ENCODE results near the gene RNU5D-1.

The RNU5D-1 gene

GRCh38 chr1:44698138-44698537 lies 32.8 kb downstream of the RNU5D-1 start:
- FAIRE-seq = no peak

GRCh38 chr1:44696789-44697345 lies 34.1 kb downstream of the RNU5D-1 start:
- no peak for FAIRE-seq

GRCh38 chr1:44696101-44696500 lies 34.9 kb downstream of the RNU5D-1 start:
- no peak for FAIRE-seq

GRCh38 chr1:44695671-44696070 lies 35.3 kb downstream of the RNU5D-1 start:
- FAIRE-seq = no peak

GRCh38 chr1:44694863-44695478 lies 36.0 kb downstream of the RNU5D-1 start:
- FAIRE-seq = no peak

GRCh38 chr1:44693900-44694299 lies 37.1 kb downstream of the RNU5D-1 start:
- no peak for FAIRE-seq

- no peak for FAIRE-seq
These were observed 37.8 kb downstream of the RNU5D-1 start for GRCh38 chr1:44693159-44693558.

GRCh38 chr1:44689447-44689765 lies 41.6 kb downstream of the RNU5D-1 start:
- FAIRE-seq = no peak

GRCh38 chr1:44688760-44689446 lies 42.1 kb downstream of the RNU5D-1 start:
- FAIRE-seq = no peak

- no peak for FAIRE-seq
These were observed 45.1 kb downstream of the RNU5D-1 start for GRCh38 chr1:44685881-44686280.

GRCh38 chr1:44685218-44685617 lies 45.8 kb downstream of the RNU5D-1 start:
- no peak for FAIRE-seq

GRCh38 chr1:44684525-44684924 lies 46.4 kb downstream of the RNU5D-1 start:
- no peak for FAIRE-seq

GRCh38 chr1:44682883-44683265 lies 48.1 kb downstream of the RNU5D-1 start:
- no peak for FAIRE-seq

GRCh38 chr1:44681905-44682882 lies 48.8 kb downstream of the RNU5D-1 start:
- no peak for FAIRE-seq

Measured in G401.6 (cell line).